Mononuclear cell (primary cell): ENCODE measurements around the gene RNF13. TPM values are rescaled to one million over a fixed set of nuclear protein-coding genes. Genes with fewer than 3 reads are reported as not detected.
"Not testable (repeated sequence)": the region's sequence is repeated elsewhere in the genome, so short reads cannot be mapped to it uniquely, and the experiment has no call there.

Experiments
- H3K27me3 ChIP-seq: 2 replicates; pipeline ENCODE4 v1.6.0; 2011; ENCODE audit warnings: low read length, control low read depth; ENCODE audit not compliant: insufficient read depth
- H3K4me1 ChIP-seq: 2 replicates; pipeline ENCODE4 v1.5.1; 2011; ENCODE audit warnings: mild to moderate bottlenecking, low read length, control low read depth; ENCODE audit not compliant: insufficient read depth
- H3K4me3 ChIP-seq: 2 replicates; pipeline ENCODE4 v1.5.1; 2011; ENCODE audit warnings: mild to moderate bottlenecking, low read length, moderate library complexity
- H3K9me3 ChIP-seq: 2 replicates; pipeline ENCODE4 v1.5.1; 2011; ENCODE audit warnings: low read depth, mild to moderate bottlenecking, control low read depth, low read length
- total RNA-seq: library from RNA; depleted of rRNA; stranded (reverse); fragments of >200 nt; gene quantifications from one replicate; pipeline ENCODE4 v1.2.3, GENCODE V29; 2012

RNF13 gene
- total RNA-seq, 1 donor = 170 TPM

DNA sequence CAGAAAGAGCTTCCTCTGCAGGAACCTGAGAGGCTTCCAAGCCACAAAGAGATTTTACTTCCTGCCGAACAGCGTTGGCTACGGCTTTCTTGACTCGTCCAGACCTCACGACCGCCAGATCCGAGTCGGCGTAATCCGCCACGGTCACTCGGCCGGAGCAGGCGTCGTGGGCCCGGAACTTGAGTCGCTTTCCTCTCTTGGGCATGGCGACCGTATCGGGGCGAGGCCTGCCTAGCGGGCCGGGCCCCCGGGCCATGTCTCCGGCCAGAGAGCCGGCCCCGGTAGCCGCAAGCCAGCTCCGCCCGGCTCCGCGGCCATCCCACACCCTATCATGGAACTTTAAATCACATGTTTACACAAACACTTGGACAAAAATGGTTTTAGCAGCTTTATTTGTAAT, 170.0 kb downstream of the RNF13 start:
- H3K4me1 ChIP-seq, H3K27me3 ChIP-seq, H3K9me3 ChIP-seq, H3K4me3 ChIP-seq: not testable (repeated sequence)

DNA sequence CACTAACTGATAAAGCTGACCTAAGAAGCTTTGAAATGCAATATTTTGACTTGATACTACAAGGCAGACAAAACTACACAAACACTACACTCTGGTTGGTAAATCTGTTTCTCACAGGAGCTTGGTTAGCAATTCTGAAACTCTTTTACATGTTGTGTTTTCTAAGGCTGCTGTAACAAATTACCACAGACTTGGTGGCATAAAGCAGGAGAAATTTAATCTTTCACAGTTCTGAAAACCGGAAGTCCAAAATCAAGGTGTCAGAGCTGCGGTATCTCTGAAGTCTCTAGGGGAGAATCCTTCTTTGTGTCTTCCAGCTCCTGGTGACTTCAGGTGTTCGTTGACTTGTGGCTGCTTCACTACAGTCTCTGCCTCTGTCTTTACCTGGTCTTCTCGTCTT, 170.6 kb downstream of the RNF13 start:
- H3K4me3 ChIP-seq = no peak overlapping the region
- H3K4me1 ChIP-seq = no peaks in the 10 kb centered on the region
- H3K27me3 ChIP-seq = peaks cover 4% of the 10 kb centered on the region
- H3K9me3 ChIP-seq = no peaks in the 10 kb centered on the region

DNA sequence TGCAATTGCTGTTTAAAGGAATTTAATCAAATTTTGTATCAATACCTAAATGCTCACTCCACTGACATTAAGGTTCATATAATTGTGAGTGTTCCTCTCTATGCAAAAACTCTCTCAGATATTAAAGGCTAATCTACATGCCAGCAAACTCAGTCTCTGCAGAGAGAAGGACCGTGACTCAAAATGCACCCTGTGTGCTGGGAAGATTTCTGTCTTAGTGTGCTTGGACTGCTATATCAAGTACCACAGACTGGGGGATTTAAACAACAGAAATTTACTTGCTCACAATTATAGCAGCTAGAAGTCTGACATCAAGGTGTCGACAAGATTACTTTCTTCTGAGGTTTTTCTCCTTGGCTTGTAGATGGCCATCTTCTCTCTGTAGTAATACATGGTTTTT, 176.3 kb downstream of the RNF13 start:
- no peaks in the 10 kb centered on the region for H3K4me1 ChIP-seq
- no peak overlapping the region for H3K4me3 ChIP-seq
- H3K27me3 ChIP-seq = peaks cover 4% of the 10 kb centered on the region
- peaks cover 2% of the 10 kb centered on the region for H3K9me3 ChIP-seq

DNA sequence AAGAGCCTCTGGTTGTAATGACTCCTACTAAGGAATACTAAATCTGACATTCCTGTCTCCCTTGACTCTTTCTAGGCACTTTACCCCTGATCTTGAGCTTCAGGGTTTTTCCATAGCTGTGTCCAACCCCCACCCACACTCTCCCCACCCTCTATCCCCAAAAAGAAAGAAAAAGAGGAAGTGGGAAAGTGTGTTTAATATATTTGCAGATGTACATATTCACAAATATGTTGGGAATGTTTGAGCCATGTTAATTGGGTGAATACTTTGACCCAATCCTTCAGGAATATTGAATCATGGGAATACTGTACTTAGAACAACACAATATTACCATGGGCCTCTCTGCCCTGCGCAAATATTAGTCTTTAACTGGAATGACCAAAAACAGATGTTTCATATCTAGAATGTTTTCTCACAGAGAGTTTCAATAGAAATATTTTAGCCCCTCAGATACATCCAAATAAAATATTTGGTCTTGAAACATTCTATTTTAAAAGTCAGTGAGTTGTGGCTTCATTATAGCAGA, 177.5 kb downstream of the RNF13 start:
- Histone ChIP-seq H3K9me3 (peaks cover 13% of the 10 kb centered on the region), H3K4me1 (no peaks in the 10 kb centered on the region), H3K4me3 (no peak overlapping the region), H3K27me3 (peaks cover 7% of the 10 kb centered on the region)

DNA sequence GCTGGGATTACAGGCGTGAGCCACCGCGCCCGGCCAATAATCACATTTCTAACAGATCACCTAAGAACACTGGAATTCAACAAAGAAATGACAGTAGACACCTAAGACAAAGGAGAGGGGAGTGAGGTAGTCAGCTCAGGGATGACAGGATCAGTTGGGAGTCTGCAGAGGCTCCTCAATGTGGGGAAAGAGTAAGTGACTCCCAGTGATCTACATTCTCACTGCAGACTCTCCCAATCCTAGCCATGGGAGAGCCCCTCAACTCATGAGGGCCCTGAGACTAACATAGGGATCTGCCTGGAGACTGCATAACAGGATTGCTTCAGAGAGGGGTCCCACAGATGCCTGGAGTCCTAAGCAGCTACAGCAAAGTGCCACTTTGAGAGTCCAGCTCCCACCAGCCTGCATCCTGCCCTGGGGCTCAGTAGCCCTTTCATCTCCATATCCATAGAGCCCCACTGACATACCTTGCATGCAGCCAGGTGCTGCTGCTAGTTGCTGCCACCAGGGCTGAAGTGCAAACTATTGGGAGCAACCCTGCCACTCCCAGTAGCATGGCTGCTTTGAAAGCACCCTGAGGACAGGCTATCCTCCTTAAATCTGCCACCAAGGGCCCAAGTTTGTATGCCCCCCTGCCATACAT, 179.5 kb downstream of the RNF13 start:
- no peaks in the 10 kb centered on the region for H3K4me1 ChIP-seq

DNA sequence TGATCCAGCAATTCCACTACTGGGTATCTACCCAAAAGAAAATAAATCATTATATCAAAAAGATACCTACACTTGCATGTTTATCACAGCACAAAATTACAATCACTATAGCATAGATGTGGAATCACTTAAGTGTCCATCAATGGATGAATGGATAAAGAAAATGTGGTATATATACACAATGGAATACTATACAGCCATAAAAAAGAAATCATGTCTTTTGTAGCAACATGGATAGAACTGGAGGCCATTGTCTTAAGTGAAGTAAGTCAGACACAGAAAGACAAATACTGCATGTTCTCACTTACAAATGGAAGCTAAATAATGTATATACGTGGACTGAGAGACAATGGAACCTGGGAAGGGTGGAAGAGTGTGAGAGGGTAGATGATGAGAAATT, 185.9 kb downstream of the RNF13 start:
- H3K9me3 ChIP-seq = peaks cover 22% of the 10 kb centered on the region
- no peak overlapping the region for H3K4me3 ChIP-seq
- H3K27me3 ChIP-seq = peaks cover 3% of the 10 kb centered on the region
- H3K4me1 ChIP-seq = no peaks in the 10 kb centered on the region

More for the DNA sequence above, 179.5 kb downstream of the RNF13 start:
- no peak overlapping the region for H3K4me3 ChIP-seq
- H3K27me3 ChIP-seq = peaks cover 7% of the 10 kb centered on the region
- H3K9me3 ChIP-seq = peaks cover 22% of the 10 kb centered on the region

DNA sequence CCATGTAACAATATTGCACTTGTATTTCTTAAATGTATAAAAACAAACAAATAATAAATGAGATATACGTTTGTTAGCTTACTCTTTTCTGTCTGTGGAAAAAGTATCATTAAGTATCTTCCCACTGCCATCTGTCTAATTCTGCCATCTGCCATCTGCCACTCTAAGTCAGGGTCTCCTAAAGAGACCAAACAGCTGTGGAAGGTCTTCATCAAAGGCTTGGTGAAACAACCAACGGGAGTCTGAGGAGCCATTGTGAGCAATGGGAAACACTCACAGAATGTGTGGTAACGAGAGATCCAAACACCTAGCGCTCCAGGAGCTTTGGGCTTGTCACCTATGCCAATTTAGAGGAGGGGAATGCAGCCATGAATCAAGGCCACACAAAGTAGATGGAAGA, 186.4 kb downstream of the RNF13 start:
- no peaks in the 10 kb centered on the region for H3K4me1 ChIP-seq

DNA sequence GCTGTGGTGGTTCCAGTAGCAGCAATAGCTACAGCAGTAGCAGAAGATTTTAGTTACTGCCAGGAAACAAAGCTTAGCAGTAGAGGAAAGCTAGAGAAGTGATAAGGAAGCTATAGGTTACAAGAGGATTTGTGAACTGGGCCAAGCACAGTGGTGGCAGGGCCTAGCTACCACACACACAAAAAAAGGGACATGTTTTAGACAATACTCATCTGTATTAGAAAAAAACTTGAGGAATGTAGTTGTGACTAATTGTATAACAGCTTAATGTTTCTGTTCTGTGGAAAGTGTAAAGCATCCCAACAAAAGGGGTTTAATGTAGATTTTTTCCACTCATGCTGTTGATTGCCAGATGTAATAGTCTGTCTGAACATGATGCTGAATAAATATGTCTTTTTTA, 187.6 kb downstream of the RNF13 start:
- Histone ChIP-seq H3K27me3 (no peaks in the 10 kb centered on the region), H3K4me3 (no peak overlapping the region), H3K9me3 (peaks cover 7% of the 10 kb centered on the region), H3K4me1 (no peaks in the 10 kb centered on the region)

More for the DNA sequence above, 186.4 kb downstream of the RNF13 start:
- H3K9me3 ChIP-seq = peaks cover 18% of the 10 kb centered on the region
- peaks cover 3% of the 10 kb centered on the region for H3K27me3 ChIP-seq
- no peak overlapping the region for H3K4me3 ChIP-seq

DNA sequence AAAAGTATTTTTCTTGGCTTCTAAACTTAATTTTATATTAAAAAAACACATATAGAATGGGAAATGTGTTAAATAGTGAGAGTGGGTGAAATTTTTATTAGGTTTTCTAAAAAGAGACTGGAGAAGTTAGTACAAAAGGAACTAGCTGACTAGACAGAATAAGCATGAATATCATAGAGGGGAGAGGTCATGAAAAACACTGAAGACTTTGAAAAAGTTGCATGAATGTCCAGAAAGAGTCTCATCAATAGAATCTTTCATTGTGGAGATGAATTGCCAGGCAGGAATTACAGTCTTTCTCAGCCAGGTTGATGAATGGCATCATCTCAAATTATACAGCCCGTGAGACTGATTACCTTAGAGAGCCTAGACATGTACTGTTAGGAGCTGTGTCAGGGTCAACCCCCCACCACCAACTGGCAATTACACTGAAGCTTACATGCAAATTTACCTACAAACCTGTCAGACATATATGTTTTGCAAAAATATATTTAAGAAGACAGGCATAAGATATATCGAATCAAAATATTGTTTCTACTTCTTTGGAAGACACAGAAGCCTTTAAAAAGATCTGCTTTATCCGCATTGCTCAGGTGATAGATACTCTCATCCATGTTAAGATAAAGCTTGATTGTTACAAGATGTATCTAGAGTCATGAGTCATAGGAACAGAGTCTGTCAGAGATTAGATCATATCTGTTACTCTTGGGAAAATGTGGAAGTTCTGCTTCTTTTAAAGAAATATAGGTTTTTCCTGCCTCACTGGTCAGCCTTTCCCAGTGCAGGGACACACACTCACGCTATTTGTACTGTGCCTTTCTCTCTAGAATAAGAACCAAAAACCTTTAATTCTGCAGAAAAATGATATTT, 192.5 kb downstream of the RNF13 start:
- no peaks in the 10 kb centered on the region for H3K4me1 ChIP-seq
- H3K27me3 ChIP-seq = no peaks in the 10 kb centered on the region
- H3K4me3 ChIP-seq = no peak overlapping the region
- H3K9me3 ChIP-seq = no peaks in the 10 kb centered on the region

DNA sequence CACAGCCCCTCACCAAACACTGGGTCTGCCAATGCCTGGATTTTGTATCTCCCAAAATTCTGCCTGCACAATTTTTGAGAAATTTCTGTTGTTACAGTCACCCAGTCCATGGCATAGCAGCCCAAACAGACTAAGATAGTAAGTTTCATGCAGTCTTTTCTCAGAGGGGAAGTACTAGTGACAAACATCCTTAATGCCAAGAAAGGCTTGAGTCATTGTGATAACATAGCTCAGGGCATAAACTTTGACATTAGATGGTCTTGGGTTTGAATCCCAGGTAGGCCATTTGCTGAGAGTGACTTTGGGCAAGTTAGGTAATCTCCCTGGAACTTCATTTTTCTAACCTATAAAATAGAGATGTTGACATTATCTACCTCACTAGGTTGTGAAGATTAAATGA, 193.8 kb downstream of the RNF13 start:
- H3K9me3 ChIP-seq = no peaks in the 10 kb centered on the region
- no peaks in the 10 kb centered on the region for H3K4me1 ChIP-seq
- no peaks in the 10 kb centered on the region for H3K27me3 ChIP-seq
- H3K4me3 ChIP-seq = no peak overlapping the region

Other genes with a start within 250 kb of the RNF13 start
- gene WWTR1, start 155.2 kb upstream of the RNF13 start, total RNA-seq = 0.31 TPM
- gene COMMD2, start 60.7 kb upstream of the RNF13 start, total RNA-seq = 39.8 TPM
- not detected for gene ANKUB1, start 20.7 kb upstream of the RNF13 start, total RNA-seq
- gene PFN2, start 157.7 kb downstream of the RNF13 start, total RNA-seq = 9.4 TPM